CD4-positive, alpha-beta T cell treated with Interleukin-4 for 1 hour (primary cell): ENCODE results near the gene ANP32A.

Experiments used
- DNase-seq, 2 donors: peaks; one replicate each; pipeline ENCODE4 v3.0.0-alpha.2; 2020 to 2022

The ANP32A gene

GRCh38 chr15:68739390-68740080 lies 81.2 kb downstream of the ANP32A start:
- DNase-seq = no peak

- DNase-seq = no peak
Observed at GRCh38 chr15:68735610-68736009, 85.1 kb downstream of the ANP32A start.

- no peak for DNase-seq
Observed at GRCh38 chr15:68734881-68735280, 85.8 kb downstream of the ANP32A start.

GRCh38 chr15:68734352-68734751 lies 86.3 kb downstream of the ANP32A start:
- no peak for DNase-seq

- no peak for DNase-seq
Observed at GRCh38 chr15:68733666-68734065, 87.0 kb downstream of the ANP32A start.

GRCh38 chr15:68732451-68732850 lies 88.2 kb downstream of the ANP32A start:
- DNase-seq = no peak

GRCh38 chr15:68730976-68731897 lies 89.5 kb downstream of the ANP32A start:
- no peak for DNase-seq

- peak; percentile 30 to 36 for DNase-seq
Observed at GRCh38 chr15:68730471-68730919, 90.2 kb downstream of the ANP32A start.

- no peak for DNase-seq
Observed at GRCh38 chr15:68729789-68730411, 90.8 kb downstream of the ANP32A start.
